ENCODE data around the gene PRND.
"Not testable (repeated sequence)": the region's sequence is repeated elsewhere in the genome, so short reads cannot be mapped to it uniquely, and the experiment has no call there.

Gene PRND

DNA sequence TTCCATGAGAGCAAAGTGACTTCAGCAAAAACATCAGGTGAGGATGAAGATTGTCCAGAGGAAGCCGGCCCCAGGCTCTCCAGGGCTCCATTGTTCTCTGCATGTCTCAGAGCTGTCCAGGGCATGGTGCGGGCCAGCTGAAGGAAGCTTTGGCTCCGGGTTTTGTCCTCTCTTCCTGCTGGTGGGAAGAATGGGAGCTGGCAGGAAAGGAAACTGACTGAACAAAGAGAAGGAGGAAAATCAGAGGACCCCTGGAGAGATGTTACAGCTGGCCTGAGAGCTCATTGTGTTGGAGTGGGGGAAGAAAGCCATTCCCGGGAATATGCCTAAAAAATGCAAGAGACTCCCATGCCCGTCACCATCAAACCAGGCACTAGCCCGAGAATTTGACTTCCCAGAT lies 27.1 kb downstream of the PRND start:
- TF ChIP-seq, protein P1, sequence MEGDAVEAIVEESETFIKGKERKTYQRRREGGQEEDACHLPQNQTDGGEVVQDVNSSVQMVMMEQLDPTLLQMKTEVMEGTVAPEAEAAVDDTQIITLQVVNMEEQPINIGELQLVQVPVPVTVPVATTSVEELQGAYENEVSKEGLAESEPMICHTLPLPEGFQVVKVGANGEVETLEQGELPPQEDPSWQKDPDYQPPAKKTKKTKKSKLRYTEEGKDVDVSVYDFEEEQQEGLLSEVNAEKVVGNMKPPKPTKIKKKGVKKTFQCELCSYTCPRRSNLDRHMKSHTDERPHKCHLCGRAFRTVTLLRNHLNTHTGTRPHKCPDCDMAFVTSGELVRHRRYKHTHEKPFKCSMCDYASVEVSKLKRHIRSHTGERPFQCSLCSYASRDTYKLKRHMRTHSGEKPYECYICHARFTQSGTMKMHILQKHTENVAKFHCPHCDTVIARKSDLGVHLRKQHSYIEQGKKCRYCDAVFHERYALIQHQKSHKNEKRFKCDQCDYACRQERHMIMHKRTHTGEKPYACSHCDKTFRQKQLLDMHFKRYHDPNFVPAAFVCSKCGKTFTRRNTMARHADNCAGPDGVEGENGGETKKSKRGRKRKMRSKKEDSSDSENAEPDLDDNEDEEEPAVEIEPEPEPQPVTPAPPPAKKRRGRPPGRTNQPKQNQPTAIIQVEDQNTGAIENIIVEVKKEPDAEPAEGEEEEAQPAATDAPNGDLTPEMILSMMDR (conservative IDR thresholded peaks at IDR 0.05; ENCODE audit: control insufficient read depth, insufficient read depth, low read depth, low read length), result no peak
- DNase-seq (ENCODE audit: low read depth), result no peak

DNA sequence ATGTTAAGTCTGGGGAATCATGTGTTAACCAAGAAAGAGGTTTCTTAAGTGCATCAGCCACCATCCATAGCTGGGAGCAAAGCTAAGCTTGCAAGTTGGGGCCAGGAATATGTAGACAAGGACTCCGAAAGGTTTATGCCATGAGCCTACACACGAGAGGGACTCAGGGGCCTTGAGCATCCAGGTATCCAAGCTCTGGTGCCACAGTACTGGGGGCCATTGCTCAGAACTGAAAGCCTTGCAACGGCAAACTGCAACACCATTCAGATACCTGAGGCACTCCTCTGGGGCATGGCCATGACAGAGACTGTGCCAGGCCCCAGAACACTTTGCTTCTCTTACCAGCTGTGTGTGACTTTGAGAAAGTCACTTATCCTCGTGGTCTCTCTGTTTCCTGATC lies 27.6 kb downstream of the PRND start:
- no peak for DNase-seq (ENCODE audit: low read depth)
- TF ChIP-seq, protein P1 (conservative IDR thresholded peaks at IDR 0.05; ENCODE audit: control insufficient read depth, insufficient read depth, low read depth, low read length), result no peak
- H3K4me3 ChIP-seq (ENCODE audit: control insufficient read depth, low read depth, low read length), result no peak overlapping the region

More for the DNA sequence above, 27.1 kb downstream of the PRND start:
- H3K4me3 ChIP-seq (ENCODE audit: control insufficient read depth, low read depth, low read length), result no peak overlapping the region

DNA sequence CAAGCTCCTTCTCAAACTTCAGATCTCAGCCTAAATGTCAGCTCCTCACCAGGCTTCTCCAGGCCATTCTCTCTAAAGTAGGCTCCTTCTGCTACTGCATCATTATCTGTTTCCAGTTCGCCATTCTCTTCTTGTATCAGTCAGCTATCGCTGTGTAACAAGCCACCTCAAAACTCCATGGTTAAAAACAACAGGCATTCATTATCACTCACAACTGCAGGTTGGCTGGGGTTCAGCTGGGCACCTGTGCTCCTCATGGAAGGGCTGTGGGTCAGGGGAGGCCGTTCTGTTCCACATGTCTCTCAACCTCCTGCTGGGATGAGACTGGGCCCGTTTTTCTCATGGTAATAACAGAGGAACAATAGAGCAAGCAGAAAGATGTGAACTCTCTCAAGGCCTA lies 28.7 kb downstream of the PRND start:
- DNase-seq (ENCODE audit: low read depth), result no peak
- TF ChIP-seq, protein P1 (conservative IDR thresholded peaks at IDR 0.05; ENCODE audit: control insufficient read depth, insufficient read depth, low read depth, low read length), result no peak
- no peak overlapping the region for H3K4me3 ChIP-seq (ENCODE audit: control insufficient read depth, low read depth, low read length)

DNA sequence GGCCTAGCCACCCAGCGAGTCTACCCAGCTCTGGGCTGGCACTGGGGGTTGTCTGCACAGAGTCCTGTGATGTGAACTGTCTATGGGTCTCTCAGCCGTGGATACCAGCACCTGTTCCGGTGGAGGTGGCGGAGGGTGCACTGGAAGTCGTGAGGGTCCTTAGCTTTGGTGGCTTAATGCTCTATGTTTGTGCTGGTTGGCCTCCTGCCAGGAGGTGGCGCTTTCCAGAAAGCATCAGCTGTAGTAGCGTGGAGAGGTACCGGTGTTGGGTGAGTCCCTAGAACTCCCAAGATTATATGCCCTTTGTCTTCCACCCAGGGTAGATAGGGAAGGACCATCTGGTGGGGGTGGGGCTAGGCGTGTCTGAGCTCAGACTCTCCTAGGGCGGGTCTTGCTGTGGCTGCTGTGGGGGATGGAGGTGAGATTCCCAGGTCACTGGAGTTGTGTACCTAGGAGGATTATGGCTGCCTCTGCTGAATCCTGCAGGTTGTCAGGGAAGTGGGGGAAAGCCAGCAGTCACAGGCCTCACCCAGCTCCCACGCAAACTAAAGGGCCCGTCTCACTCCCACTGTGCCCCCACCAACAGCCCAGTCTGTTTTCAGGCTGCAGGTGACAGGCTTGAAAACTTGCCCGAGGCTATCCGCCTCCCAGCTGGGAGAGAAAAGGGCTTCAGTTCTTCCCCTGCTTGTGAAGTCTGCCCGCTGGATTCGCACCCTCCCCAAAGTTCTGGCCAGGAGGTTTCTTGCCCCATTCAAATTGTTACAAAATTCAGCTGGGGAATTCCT lies 37.6 kb downstream of the PRND start:
- not testable (repeated sequence) for H3K4me3 ChIP-seq (ENCODE audit: control insufficient read depth, low read depth, low read length); DNase-seq (ENCODE audit: low read depth)

DNA sequence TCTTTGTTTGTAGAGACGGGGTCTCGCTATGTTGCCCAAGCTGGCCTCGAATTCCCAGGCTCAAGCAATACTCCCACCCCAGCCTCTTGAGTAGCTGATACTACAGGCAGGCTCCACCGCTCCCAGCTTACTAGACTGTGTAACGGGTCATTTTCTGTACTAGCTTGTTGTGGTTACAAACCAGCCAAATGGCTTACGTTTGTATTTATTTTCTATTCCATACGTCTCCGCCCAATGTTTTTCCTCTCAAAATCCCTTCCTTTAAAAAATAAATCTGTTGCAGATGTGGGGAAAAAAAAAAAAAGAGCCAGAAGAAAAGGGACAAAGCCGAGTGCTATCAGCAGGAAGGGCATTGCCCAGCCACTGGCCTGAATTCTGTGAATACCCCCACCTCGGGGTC lies 41.6 kb downstream of the PRND start:
- TF ChIP-seq, protein P1 (conservative IDR thresholded peaks at IDR 0.05; ENCODE audit: control insufficient read depth, insufficient read depth, low read depth, low read length), result no peak

DNA sequence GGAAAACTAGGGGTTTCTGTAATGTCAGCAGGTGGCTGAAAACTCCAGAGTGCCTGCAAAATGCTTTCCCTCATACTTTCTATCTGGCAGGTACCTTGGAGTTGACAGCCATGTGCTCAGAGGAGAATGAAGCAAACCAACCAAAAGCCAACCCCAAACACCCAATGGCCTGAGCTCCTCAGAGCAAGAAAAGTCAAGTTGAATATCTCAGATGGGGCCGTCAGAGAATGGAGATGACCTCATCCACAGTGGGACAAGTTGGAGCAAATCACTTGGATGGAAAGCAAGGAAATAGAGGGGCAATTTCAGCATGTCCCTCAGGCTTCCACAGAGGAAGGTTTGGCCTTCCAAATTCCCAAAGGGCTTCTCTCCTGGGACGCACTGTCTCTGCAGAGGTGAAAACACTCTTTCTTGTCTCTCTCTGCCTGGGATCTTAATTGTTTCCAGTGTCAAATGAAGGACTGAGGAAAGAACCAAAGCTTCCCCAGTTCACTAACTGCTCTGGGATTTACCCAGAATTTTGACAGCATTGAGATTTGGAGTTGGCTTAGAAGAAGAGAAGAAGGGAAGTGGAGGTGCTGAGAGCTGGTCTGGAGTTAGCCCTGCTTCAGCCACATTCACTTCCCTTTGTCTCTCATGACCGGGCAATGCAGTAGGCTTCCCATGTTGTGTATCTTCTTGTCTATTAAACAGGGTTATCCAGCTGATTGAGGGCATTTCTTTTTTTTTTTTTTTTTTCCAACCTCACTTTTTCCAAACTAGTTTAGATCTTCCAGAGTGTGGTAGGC lies 42.2 kb downstream of the PRND start:
- no peak for DNase-seq (ENCODE audit: low read depth)
- H3K4me3 ChIP-seq (ENCODE audit: control insufficient read depth, low read depth, low read length), result no peak overlapping the region
- TF ChIP-seq, protein P1 (conservative IDR thresholded peaks at IDR 0.05; ENCODE audit: control insufficient read depth, insufficient read depth, low read depth, low read length), result no peak

More for the DNA sequence above, 41.6 kb downstream of the PRND start:
- H3K4me3 ChIP-seq (ENCODE audit: control insufficient read depth, low read depth, low read length), result no peak overlapping the region
- DNase-seq (ENCODE audit: low read depth), result no peak

DNA sequence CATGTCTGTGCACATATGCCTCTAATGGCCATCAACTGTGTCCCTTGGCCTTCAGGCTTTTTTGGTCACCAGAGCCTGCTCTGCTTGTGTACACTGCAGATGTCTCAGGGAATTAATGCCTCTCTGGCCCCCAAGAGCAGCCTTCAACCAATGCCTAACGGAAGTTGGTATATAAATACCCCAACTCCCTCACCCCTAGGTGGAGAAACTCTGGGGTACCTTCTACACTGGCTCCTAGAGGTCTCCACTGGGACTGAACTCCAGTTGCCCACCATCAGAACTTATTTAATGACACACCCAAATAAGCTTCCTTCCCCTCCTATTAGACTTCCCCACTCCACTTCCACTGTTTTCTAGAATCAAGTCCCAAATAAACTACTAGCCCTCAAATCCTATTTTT lies 43.1 kb downstream of the PRND start:
- no peak overlapping the region for H3K4me3 ChIP-seq (ENCODE audit: control insufficient read depth, low read depth, low read length)
- TF ChIP-seq, protein P1 (conservative IDR thresholded peaks at IDR 0.05; ENCODE audit: control insufficient read depth, insufficient read depth, low read depth, low read length), result no peak
- DNase-seq (ENCODE audit: low read depth), result no peak
